NCI-H510A treated with DMSO at 0.1 percent for 48 hours (cell line): ENCODE measurements around the gene VAT1.

Experiments
- DNase-seq: peaks from one replicate; lab custom pipeline; 2025; lab: John Stamatoyannopoulos, UW

The VAT1 gene

DNA sequence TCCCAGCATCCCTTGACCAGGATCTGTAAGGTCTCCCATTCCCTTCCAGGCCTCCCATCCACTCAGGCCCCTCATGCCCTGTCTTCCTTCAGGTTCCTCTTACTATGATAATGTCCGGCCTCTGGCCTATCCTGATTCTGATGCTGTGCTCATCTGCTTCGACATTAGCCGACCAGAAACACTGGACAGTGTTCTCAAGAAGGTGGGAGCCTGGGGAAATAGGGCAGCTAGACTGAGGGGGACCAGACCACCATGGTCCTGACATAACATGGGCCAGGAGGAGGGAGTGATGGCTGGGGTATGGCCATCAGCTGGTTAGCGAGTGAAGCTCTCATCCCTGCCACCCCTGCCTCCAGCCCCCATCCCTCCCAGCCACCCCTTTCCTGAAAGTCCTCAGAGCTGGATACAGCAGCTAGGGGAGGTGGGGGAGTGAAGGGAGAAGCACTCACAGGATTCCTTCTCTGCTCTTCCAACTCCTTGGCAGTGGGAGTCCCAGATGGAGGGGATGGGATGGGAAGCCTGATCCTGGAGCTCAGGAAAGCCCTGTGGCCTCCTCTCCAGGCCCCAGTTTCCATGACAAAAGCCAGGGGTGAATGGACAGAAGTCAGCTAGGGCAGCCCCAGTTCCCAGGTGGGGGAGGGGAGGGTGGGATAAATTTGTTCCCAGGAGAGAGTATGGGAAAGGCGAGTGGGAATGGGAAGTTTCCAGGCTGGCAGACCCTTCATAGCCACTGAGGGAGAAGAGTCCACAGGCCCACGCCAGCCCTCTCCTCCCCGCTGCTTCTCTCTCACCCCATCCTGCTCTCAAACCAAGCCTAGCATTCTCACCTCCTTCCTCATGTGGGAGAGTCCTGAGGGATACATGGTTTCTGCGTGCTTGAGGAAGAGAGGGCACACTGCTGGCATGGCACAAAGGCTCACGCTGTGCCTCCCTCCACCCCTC lies 5.2 kb upstream of the VAT1 start:
- no peak for DNase-seq

DNA sequence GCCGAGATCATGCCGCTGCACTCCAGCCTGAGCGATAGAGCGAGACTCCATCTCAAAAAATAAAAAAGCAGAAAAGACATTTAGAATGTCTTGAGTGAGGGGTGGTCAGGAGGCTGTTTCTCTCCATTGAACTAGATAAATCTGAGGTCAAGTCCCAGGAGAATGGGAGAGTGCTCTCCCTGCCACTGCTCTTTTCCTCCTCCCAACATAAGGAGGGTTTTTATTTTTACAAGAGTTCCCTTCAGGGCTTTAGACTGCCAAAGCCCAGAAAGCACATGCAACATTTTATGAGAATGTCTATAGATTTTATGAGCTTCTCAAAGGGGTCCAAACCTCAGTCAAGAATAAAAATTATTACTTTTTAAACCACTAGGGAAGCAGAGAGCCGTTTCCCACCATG lies 4.4 kb upstream of the VAT1 start:
- no peak for DNase-seq

DNA sequence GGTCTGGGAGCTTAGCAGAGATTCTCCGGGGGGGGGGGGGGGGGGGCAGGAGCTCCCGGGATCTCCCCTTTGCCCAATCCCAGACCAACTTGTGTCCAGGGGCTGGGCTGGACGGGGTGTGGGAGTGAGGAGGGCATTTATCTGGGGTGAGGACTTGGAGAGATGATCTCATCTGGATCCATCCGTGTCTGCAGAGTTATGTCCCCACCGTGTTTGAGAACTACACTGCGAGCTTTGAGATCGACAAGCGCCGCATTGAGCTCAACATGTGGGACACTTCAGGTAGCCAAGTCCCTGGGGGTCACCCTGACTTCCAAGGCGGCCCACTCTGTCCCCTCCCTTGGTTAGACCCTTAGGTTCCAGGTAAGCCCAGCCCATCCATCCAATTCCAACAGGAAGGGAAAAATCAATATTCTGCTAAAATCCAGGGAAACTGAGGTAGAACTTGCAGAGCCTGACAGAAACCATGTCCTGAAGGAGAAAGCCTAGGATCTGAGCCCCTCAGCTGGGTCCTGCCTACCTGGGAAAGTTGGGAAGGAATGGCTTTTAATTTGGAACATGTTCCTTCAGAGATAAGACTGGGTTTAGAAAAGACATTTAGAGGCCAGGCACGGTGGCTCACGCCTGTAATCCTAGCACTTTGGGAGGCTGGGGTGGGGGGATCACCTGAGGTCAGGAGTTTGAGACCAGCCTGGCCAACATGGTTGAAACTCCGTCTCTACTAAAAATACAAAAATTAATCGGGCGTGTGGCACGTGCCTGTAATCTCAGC lies 3.8 kb upstream of the VAT1 start:
- no peak for DNase-seq

GRCh38 chr17:43025290-43025657 lies 3.1 kb upstream of the VAT1 start:
- no peak for DNase-seq

DNA sequence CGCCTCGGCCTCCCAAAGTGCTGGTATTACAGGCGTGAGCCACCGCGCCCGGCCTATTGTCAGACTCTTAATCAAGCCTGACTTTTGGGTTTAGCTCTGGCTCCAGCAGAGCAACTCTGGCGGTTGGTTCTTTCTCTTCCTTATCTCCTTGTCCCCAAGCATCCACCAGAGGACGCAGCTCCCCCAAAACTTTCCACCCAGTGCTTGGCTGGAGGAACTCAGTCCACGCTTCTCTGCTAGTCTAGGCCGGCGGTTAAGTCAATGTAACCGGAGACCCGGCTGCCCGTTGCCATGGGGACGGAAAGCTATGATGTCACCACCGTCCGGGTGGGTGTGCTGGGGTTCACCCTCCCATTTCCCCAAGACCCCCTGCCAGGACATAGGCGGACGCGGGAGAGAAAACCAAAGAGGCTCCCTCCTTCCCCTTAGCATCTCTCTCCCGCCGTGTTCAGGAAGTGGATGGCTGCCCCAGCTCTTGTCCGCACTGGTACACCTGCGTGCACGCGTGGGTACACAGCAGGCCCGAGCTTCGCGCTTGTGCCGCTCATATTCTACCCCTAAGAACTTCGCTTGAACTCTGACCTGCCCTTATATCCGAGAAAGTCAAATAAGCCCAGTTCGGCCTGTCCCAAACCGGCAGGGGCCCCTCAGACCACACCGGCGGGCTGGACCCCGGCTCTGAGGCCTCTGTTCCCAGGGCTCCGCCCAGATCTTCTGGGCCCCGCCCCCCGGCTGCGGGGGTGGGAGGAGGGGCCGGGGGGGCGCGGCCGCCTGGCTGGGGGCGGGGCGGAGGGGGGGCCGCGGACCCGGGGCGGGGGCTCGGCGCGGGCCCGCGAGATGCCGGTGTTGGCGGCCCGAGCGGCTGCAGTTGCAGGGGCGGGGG lies 2.5 kb upstream of the VAT1 start, which contains the start of gene RND2:
RND2 (plus strand) TSS at position 825 of the 883 bp plus-strand sequence. CDS start 117 bp downstream, outside the sequence.
- peak; percentile 82 for DNase-seq

DNA sequence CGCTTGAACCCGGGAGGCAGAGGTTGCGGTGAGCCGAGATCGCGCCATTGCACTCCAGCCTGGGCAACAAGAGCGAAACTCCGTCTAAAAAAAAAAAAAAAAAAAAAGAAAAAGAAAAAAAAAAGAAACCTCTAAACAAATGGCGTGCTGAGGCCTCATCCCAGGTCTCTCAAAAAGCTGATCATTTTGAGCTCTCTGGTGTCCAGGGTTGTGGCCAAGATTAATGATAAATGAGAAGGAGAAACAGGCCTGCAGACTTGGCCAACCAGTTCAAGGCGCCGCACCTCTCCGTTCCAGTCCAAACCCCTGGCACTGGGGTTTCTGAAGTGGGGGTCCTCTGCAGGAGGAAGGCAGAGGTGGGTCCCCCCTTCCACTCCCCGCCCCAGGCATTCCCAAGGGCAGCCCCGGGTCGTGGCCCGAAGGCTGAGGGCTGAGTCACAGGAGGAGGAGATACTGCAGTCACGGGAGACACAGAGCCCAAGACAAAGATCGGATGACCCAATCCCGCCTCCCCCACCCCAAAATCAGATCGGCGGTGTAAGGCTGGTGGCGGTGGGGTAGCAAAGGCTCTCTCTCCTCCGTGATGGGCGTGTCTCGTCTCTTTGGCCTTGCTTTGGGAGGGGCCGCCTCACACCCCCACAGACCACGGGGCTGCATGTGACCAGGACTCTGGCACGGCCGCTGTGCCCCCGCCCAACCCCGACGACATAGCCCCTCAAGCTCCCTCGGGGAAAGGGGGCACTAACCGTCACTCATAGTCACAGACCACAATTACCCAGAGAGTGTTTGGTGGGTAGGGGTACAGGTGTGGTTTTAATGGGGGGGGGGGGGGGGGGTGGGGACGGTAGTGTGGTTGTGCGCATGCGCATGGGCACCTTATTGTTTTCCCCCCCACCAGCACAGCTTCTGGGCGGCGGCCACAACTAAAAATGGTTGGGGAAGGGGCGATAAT lies 1.1 kb downstream of the VAT1 start:
- DNase-seq: no peak

DNA sequence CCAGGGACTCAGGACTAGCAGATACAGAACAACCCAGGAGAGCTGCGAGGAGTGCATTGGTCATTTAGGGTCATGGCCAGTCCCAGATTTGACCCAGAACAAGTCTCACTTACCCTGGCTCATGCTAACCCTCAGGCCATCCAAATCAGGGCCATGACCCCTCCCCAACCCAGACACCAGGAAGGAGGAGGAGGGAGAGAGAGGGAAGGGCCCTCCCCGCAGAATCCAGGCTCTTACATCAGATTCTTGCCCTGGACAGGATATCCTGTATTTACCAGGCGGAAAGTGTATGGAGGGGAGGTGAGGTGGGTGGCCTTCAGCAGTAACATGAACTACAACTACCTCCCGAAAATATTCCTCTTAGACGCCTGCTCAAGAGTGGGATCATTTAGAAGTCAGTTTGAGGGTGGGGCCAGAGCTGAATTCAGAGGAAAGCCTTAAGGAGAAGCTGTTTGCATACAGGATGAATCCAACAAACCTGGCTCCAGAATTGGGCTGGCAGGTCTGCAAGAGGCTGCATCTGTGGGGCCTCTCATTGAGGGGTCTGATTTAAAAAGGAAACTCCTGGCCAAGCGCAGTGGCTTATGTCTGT lies 2.1 kb downstream of the VAT1 start:
- no peak for DNase-seq

GRCh38 chr17:43019418-43019817 lies 2.8 kb downstream of the VAT1 start:
- no peak for DNase-seq

- no peak for DNase-seq
These were observed 3.3 kb downstream of the VAT1 start for GRCh38 chr17:43018932-43019331.

DNA sequence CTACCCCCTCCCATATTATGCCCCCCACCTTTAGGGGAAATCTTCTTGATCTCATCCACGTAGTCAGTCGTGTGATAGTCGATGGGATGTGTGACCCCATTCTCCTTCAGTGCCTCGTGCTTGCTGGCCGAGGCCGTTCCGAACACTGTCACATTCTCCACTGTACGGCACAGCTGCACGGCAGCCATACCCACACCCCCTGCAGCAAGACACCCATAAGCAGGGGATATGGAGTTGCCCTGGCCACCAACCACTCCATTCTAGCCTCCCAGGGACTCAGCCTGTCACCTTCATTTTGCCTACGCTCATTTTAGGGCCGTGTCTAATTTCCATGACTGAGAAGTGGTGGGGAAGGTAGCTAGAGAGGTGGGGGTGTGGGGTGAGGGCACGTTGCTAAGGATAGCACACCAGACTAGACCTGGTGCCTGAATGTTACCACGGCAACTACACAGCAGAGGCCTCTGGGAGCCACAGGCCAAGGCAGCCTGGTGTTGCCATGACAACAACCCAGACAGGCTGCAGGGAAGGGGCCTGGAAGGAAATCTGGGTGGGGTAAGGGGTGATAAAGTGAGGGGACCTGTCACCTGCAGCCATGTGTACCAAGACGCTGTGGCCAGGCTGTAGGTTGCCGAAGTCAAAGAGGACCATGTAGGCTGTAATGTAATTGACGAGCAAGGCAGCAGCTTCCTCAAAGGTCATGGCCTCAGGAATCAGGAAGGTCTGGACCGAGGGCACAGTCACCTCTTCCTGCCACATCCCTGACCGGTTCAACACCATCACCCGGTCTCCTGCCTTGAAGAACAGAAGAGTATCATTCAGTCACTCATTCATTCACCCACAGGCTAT lies 4.0 kb downstream of the VAT1 start:
- DNase-seq: no peak

DNA sequence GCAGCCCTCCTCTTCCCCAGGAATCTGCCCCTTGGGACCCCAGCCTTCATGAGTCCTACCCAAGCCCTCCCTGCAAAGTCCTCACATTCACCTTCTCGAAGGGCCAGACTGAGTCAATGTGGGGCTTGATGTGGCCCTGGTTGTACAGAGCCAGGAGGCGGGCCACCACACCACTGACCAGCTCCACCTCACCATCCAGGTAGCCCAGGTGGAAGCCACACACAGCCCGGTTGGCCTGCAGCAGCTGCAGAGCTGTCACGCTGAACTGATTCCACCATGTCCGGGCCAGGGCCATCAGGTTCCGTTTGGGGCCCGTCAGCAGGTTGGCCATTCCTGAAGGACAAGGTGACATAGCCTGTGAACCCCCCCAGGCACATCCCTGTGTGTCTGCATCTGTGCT lies 6.0 kb downstream of the VAT1 start:
- no peak for DNase-seq

DNA sequence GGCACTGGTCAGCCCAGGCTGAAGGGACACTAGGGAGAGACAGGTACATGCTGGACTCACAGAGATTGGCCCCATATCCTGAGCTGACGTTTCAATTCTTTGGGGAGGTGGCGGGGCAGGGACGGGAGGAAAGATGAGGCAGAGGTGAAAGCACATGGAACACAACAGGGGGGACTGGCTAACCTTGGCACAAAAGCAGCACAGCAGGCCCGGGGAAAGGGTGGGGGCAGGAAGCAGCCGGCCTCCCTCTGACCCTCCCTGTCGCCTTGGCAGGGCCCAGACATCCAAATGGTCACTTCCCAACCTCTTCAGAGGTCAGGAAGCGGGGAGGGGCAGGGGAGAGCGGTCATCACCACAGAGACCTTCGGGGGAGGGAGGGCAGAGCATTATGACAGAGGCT lies 6.6 kb downstream of the VAT1 start:
- DNase-seq: no peak

DNA sequence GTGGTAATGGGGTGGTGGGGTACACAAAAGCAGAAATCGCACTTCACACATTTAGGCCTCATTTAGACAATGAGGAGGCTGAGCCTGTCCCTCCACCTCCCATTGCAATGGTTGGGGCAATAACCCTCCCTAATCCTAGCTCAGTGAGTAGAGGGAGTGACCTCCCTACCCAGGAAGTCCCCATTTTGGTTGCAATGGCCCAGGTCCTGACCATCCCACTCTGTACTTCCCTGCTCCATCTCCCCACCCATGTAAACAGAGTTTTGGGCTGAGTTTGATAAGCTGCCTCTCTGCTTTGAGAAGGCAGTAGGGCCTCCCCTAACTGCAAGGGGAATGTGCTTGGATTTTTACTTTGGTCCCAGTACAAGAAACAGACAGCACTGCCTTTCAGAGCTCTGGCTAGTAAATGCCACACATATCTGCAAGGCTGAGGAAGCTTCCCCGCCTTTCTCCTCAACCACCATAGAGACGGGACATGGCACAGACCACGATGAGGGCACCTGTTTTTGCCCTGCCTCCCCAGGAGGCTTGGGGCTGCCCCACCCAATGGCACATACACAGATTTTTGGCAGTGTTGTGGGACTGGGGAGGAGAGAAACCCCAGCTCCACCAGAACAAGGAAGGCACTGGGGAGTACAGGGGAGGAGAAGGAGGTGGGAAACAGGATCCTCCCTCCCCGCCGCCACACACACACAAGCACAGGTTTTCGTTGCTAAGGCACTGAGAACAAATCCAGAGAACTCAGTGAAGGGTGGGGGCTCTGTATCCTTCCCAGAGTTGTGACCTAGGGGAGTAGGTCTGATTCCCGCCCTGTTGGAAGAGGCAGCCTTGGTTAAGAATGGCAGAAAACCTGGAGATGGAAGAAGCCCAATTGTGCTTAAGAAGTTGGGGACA lies 7.3 kb downstream of the VAT1 start:
- DNase-seq: no peak

DNA sequence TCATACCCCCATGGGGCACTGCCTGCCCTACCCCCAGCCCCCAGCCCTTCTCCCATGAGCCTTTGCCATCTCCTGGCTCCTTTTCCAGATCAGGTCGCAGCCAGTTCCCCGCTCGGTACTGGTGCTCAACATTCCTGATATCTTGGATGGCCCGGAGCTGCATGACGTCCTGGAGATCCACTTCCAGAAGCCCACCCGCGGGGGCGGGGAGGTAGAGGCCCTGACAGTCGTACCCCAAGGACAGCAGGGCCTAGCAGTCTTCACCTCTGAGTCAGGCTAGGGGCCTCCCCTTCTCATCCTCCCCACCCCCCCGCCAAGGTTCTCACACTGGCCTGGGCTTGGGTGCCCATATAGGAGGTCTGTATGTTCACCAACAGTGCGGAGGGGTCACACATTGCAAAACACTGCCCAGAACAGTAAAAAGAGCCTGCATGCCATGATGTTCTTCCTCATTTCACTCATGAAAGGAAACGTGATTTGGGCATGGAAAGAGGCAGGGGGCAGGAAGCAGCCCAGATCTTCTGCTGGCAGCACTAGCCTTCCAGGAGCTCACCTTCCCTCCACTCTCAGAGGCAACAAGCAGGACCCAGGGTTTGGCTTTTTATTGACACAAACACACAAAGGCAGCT lies 8.1 kb downstream of the VAT1 start:
- no peak for DNase-seq

GRCh38 chr17:43013296-43013695 lies 8.9 kb downstream of the VAT1 start:
- no peak for DNase-seq

GRCh38 chr17:43011728-43012472 lies 10.3 kb downstream of the VAT1 start:
- DNase-seq: no peak

DNA sequence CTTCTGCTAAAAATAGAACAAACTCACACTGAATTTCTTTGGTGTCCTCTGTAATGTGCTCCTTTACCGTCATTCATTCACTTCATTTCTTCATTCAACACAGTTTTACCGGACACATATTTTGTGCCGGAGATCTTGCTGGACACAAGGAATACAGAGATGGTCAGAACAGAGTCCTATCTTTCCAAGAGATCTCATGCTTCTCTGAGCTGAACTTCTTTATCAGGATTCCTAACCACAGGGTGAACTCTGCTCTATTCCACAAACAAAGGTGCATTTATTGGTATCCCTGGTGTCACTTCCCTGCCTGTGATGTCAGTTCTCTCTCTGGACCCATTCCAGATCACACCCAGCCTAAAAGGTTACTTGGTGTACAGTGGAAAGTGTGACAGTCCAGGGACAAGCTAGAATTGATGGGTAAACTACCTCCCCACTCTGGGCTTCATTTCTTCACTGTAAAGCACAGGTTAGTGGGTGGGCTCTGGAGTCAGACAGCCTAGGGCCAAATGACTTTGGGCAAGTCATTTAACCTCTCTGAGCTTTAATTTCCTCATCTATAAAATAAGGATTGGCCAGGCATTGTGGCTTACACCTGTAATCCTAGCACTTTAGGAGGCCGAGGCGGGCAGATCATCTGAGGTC lies 11.4 kb downstream of the VAT1 start:
- DNase-seq: no peak
